ENCODE data around the gene RC3H2.
"Not testable (repeated sequence)": the region's sequence is repeated elsewhere in the genome, so short reads cannot be mapped to it uniquely, and the experiment has no call there.

The RC3H2 gene

GRCh38 chr9:122929796-122930354 is 24.7 kb upstream of the RC3H2 start:
- no peak for DNase-seq (ENCODE audit: low spot score)

DNA sequence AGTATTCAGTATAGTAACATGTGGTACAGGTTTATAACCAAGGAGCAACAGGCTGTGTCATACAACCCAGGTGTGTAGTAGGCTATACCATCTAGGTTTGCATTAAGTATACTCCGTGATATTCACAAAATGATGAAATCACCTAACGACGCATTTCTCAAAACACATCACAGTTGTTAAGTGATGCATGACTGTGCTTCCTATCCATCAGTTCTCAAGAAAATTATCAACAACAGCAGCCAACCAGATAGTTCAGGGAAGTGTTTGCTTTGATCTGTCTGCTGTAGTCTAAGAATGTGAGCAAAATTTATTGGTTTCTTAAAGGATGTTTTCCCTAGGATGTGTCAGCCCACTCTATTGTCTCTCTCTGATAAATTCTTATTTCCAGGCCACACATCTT is 18.8 kb upstream of the RC3H2 start:
- no peak for DNase-seq (ENCODE audit: low spot score)

DNA sequence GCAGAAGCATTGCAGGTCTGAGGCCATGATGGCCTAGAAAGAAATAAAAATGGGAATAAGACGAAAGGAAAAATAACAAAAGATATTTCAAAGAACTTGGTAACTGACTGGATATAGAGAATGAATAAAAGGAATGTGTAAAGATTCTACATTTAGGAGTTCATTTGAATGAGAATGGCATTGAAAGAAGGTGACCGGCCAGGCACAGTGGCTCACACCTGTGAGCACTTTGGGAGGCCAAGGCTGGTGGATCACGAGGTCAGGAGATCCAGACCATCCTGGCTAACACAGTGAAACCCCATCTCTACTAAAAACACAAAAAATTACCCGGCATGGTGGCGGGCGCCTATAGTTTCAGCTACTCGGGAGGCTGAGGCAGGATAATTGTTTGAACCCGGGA is 17.6 kb upstream of the RC3H2 start:
- no peak for DNase-seq (ENCODE audit: low spot score)

DNA sequence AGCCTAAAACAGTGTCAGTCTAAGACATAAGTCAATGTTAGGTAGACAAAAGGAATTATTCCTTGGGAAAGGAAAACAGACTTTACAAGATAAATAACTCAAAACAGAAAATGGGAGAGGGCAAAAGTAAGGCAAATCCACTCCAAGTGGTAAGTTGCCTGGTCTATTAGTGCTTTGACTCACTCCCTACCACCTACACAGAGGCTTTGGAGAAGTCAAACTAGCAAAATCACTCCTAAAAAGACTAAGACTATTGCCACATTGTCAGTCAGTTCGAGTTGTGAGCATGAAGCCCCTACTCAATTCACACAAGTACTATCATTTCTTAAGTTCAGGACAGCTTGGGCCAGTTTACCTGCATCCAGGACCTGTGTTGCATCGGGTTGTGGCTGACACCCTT is 13.2 kb upstream of the RC3H2 start:
- DNase-seq (ENCODE audit: low spot score) = no peak

- peak; percentile 90 for DNase-seq (ENCODE audit: low spot score)
Measured at GRCh38 chr9:122912964-122913673, 8.0 kb upstream of the RC3H2 start, which contains the start of gene ZBTB6. Gene ZBTB6, minus strand, starts transcription at chr9:122913323. Its CDS starts 1,251 bp downstream, at chr9:122912072.

DNA sequence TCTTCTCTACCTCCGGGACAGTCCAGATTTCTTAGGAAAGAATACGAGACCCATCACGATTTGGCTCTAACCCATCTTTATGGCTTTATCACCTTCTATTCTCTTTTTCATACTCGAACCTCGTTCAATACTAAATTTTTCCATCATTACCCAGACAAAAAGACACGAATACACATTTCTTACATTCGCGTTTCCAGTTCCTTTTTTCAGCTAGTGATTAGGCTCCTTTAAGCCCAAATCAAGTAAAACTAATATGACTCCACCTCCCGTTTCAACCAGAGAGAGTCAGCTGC is 7.5 kb upstream of the RC3H2 start:
- DNase-seq (ENCODE audit: low spot score) = no peak

- DNase-seq (ENCODE audit: low spot score) = not testable (repeated sequence)
Measured at GRCh38 chr9:122906122-122906521, 963 bp upstream of the RC3H2 start.

DNA sequence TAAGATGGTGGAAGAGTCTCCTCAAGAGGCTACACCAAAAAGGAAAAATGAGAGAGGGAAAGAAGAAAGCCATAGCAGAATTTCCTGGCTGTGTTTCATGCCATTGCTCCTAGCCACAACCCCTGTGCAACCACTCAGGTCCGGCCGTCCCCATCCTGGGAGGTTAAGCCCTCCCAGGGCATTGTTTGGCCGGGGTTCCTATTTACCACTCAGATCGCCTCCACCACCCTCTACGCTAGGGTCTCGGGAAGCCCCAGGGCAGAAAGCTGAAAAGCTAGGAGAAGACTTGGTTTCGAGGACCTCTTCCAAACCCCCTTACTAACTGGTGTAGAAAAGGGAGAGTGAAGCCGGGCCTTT is 715 bp downstream of the RC3H2 start:
- DNase-seq (ENCODE audit: low spot score) = peak; percentile 55

GRCh38 chr9:122900791-122901190 is 4.4 kb downstream of the RC3H2 start:
- DNase-seq (ENCODE audit: low spot score) = no peak

GRCh38 chr9:122897969-122898368 is 7.2 kb downstream of the RC3H2 start:
- peak; percentile 39 for DNase-seq (ENCODE audit: low spot score)

GRCh38 chr9:122888480-122888879 is 16.7 kb downstream of the RC3H2 start:
- no peak for DNase-seq (ENCODE audit: low spot score)

DNA sequence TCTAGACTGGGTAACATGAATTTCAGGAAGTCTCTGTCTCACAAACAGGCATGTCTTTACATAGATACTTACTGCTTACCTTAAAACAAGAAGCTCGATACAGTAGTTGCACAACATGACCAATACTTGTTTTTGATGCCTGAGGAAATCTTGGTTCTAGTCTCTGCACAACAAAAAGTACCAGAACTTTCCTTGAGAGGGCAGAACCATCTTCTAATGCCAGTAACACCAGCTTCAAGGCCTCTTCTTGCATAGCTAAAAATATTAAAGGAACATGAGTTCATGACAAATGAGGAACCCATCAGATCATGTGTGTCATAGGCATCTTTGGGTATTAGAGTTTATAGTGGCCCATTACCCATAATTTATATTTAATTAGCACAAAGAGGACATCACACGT is 22.0 kb downstream of the RC3H2 start:
- DNase-seq (ENCODE audit: low spot score) = no peak

- no peak for DNase-seq (ENCODE audit: low spot score)
Measured at GRCh38 chr9:122879443-122879842, 25.7 kb downstream of the RC3H2 start.

DNA sequence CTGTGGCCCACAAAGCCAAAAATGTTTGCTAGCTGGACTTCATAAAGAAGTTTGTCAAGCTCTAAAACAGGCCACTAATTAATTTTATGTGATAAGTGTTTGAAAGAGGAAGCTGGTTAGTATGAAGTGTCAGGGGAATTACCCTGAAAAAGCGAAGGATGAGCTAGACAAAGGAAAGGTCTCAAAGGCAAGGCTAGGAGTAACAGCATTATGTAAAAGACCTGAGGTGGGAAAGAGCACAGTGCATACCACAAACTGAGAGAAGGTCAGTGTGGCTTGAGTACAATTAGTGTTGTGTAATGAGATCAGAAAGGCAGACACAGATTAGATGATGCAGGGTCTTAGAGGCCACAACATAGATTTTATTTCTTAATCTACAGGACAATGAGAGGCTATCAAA is 29.6 kb downstream of the RC3H2 start:
- DNase-seq (ENCODE audit: low spot score) = no peak

GRCh38 chr9:122867276-122867675 is 37.9 kb downstream of the RC3H2 start:
- DNase-seq (ENCODE audit: low spot score) = not testable (repeated sequence)

DNA sequence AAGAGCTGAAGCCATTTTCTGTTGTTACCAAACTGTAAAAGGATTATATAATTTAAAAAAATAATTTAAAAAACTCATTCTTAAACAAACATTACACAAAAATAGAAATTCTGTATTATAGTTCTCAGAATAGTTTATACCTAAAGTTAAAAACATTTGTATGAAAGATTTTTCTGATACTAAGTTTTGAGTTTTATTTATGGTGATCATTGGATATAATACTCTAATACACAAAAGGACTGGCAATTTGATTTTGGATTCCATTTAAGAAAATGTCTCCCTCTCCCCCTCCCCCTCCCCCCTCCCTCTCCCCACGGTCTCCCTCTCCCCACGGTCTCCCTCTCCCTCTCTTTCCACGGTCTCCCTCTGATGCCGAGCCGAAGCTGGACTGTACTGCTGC is 39.1 kb downstream of the RC3H2 start:
- no peak for DNase-seq (ENCODE audit: low spot score)

DNA sequence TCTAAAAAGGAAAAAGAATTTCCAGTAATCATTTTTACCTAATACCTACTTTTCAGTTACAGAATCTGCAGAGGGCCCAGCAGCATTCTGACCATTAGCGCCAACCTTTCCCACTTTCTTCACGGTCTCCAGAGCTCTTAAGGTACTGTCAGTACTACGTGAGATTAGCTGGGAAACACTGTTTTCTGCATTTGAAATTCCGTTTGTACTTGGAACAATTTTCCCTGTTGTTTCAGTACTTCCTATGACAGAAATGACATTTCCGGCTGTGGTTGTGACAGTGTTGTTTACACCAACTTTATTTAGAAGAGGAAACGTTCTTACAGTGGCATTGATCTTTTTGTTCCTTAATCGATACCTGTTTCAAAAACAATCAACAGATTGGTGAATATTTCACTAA is 39.9 kb downstream of the RC3H2 start:
- no peak for DNase-seq (ENCODE audit: low spot score)

GRCh38 chr9:122863407-122863806 is 41.8 kb downstream of the RC3H2 start:
- DNase-seq (ENCODE audit: low spot score) = no peak

- no peak for DNase-seq (ENCODE audit: low spot score)
Measured at GRCh38 chr9:122860319-122861142, 44.6 kb downstream of the RC3H2 start.

DNA sequence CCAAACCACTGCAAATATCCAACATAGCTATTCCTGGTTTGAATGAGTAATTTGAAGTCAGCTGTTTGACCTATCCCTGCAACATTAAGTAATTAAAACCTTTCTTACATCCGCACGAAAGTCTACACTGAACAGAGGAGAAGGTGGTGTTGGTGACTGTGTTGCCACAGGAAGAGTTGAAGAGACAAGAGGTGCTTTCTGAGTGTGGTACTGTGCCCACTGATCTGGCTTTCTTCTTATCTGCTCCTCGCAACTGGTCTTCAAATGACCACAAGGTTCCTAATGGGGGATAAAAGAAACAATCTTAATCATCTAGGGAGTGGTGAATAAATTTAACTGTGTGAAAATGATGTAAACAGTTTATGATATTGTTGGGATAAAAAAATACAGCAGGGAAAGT is 47.3 kb downstream of the RC3H2 start:
- DNase-seq (ENCODE audit: low spot score) = no peak

DNA sequence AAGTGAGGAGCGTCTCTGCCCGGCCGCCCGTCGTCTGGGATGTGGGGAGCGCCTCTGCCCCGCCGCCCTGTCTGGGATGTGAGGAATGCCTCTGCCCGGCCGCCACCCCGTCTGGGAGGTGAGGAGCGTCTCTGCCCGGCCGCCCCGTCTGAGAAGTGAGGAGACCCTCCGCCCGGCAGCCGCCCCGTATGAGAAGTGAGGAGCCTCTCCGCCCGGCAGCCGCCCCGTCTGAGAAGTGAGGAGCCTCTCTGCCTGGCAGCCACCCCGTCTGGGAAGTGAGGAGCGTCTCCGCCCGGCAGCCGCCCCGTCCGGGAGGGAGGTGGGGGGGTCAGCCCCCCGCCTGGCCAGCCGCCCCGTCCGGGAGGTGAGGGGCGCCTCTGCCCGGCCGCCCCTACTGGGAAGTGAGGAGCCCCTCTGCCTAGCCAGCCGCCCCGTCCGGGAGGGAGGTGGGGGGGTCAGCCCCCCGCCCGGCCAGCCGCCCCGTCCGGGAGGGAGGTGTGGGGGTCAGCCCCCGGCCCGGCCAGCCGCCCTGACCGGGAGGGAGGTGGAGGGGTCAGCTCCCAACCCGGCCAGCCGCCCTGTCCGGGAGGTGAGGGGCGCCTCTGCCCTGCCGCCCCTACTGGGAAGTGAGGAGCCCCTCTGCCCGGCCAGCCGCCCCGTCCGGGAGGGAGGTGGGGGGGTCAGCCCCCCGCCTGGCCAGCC is 52.9 kb downstream of the RC3H2 start:
- DNase-seq (ENCODE audit: low spot score) = not testable (repeated sequence)

DNA sequence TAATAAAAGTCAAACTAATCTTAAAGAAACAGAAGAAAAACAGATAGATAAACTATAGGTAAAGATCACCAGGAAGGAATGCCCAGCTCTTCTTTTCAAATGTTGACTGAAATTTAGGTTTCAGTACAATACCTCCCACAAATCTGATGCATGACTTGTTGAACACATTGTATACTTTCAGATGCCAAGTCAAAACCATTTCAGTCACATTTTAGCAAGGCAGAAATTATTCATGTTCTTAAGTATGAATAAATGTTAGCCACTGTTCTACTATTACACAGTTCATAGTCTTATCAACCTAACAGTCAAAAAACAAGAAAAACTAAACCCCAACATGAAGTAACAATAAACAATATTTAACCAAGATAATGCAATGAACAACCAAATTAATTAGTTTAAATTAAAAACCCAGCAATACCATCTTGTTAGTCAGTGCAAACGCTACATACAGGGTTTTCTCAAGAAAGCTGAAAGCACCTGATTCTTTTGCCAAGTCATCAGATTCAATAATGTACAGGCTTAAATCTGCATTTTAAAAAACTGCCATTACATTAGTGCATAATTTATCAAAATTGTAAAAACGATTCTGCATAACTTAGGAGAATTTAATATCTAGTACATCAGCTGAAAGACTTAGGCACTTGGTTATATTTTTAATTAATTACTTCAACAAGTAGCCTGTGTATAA is 56.8 kb downstream of the RC3H2 start:
- no peak for DNase-seq (ENCODE audit: low spot score)

Data from SW480 (cell line).